GM18511 (cell line): Measurements from ENCODE around the gene DKK2.
"Not testable (repeated sequence)": the region's sequence is repeated elsewhere in the genome, so short reads cannot be mapped to it uniquely, and the experiment has no call there.

Source experiments
- ATAC-seq: cut with Tn5 transposase; IDR thresholded peaks from one replicate; pipeline ENCODE4 v1.9.1; 2021; ENCODE audit warnings: mild to moderate bottlenecking, moderate library complexity; ENCODE audit not compliant: unreplicated experiment

Gene DKK2

GRCh38 chr4:106914223-106914622 lies 121.9 kb downstream of the DKK2 start:
- no peak for ATAC-seq

- no peak for ATAC-seq
Measured at GRCh38 chr4:106909486-106910188, 126.5 kb downstream of the DKK2 start.

- ATAC-seq, result not testable (repeated sequence)
Measured at GRCh38 chr4:106908049-106908448, 128.1 kb downstream of the DKK2 start.

DNA sequence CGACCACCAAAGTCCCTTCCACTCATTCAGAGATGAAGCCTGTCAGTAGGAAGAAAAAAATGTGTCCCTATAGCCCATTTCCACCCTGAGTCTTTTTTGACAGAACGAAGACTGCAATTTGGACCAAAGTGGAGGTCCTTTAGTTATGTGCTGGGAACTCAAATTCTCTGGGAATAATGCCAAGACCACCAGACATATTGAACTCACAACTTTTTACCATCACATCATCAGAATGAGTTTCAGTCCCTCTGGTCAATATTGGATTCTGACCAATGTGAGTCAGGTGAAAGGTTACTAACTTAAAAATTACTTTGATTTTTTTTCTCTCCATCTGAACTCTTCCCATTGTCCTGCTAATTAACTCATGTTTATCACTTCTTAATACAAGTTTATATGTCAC lies 128.9 kb downstream of the DKK2 start:
- no peak for ATAC-seq

GRCh38 chr4:106906728-106907127 lies 129.4 kb downstream of the DKK2 start:
- ATAC-seq, result no peak

- peak; percentile 86 for ATAC-seq
Measured at GRCh38 chr4:106898621-106899230, 137.4 kb downstream of the DKK2 start.

GRCh38 chr4:106893903-106894302 lies 142.2 kb downstream of the DKK2 start:
- no peak for ATAC-seq

DNA sequence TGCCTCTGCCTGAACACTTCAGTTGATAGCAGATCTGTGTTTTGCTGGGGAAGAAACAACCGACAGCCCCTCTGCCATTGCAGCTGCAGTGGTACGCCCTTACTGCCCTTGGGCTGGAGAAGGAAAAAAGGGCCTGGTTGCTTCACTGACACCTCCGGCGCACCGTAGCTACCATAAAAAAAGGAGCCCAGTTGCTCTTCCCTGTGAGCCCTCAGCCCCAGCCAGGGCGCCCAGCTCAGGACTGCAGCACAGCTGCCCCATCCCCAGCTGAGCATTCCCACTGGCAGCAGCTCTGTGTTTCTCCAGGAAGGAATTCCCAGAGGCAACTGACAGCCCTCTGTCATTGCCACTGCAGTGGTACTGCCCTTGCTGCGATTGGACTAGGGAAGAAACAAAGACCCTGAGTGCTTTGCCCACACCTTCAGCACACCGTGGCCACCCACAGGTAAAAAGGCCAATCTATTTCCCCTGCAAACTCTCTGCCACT lies 142.7 kb downstream of the DKK2 start:
- ATAC-seq, result no peak

- ATAC-seq, result no peak
Measured at GRCh38 chr4:106892786-106893185, 143.3 kb downstream of the DKK2 start.

GRCh38 chr4:106875340-106875739 lies 160.8 kb downstream of the DKK2 start:
- ATAC-seq, result no peak
